SK-N-SH treated with all-trans-retinoic acid at 6 μM for 48 hours (cell line): ENCODE data around the gene PSMA2.

Source experiments
- ATAC-seq: fragments of 200-7000 bp; cut with Tn5 transposase; 3 replicates; pipeline ENCODE4 v1.9.1; 2020; ENCODE audit warnings: mild to moderate bottlenecking, moderate library complexity
- ARNTL ChIP-seq: fragments of 450-650 bp; formaldehyde crosslinking; IDR thresholded peaks from 2 replicates; pipeline ENCODE4 v1.5.0; 2020; ENCODE audit warnings: low read depth, mild to moderate bottlenecking, moderate library complexity, borderline replicate concordance
- CREB5 ChIP-seq: fragments of 250-450 bp; sonication (Bioruptor Pico); IDR thresholded peaks from 2 replicates; pipeline ENCODE4 v1.5.1; 2020; ENCODE audit warnings: low read depth, mild to moderate bottlenecking, moderate library complexity
- CSDC2 ChIP-seq: fragments of 250-450 bp; sonication (Bioruptor Pico); IDR thresholded peaks from 2 replicates; pipeline ENCODE4 v1.5.0; 2020; ENCODE audit warnings: mild to moderate bottlenecking, moderate library complexity
- CSRNP3 ChIP-seq: fragments of 250-450 bp; sonication (Bioruptor Pico); IDR thresholded peaks from 2 replicates; pipeline ENCODE4 v1.5.1; 2021; ENCODE audit warnings: mild to moderate bottlenecking, moderate library complexity
- ESRRG ChIP-seq: fragments of 250-450 bp; sonication (Bioruptor Pico); IDR thresholded peaks from 2 replicates; pipeline ENCODE4 v1.6.1; 2021; ENCODE audit warnings: mild to moderate bottlenecking
- GLIS3 ChIP-seq: fragments of 250-450 bp; sonication (Bioruptor Pico); IDR thresholded peaks from 2 replicates; pipeline ENCODE4 v1.5.0; 2020; ENCODE audit warnings: mild to moderate bottlenecking, moderate library complexity
- ISL1 ChIP-seq: fragments of 250-450 bp; sonication (Bioruptor Pico); IDR thresholded peaks from 2 replicates; pipeline ENCODE4 v2.1.2; 2022; ENCODE audit warnings: mild to moderate bottlenecking, moderate library complexity
- OSR1 ChIP-seq: fragments of 250-450 bp; sonication (Bioruptor Pico); IDR thresholded peaks from 2 replicates; pipeline ENCODE4 v1.8.0; 2022; ENCODE audit warnings: moderate library complexity, mild to moderate bottlenecking, inconsistent platforms
- PATZ1 ChIP-seq: fragments of 250-450 bp; sonication (Bioruptor Pico); IDR thresholded peaks from 2 replicates; pipeline ENCODE4 v1.8.0; 2020; ENCODE audit warnings: mild to moderate bottlenecking, moderate library complexity, borderline replicate concordance
- POU6F1 ChIP-seq: fragments of 250-450 bp; sonication (Bioruptor Pico); IDR thresholded peaks from 2 replicates; pipeline ENCODE4 v1.8.0; 2021; ENCODE audit warnings: low read depth, mild to moderate bottlenecking, moderate library complexity, borderline replicate concordance
- PPARA ChIP-seq: fragments of 250-450 bp; sonication (Bioruptor Pico); IDR thresholded peaks from 2 replicates; pipeline ENCODE4 v1.5.0; 2020; ENCODE audit warnings: mild to moderate bottlenecking, borderline replicate concordance
- RARB ChIP-seq: fragments of 250-450 bp; sonication (Bioruptor Pico); IDR thresholded peaks from 2 replicates; pipeline ENCODE4 v1.8.0; 2021; ENCODE audit warnings: mild to moderate bottlenecking, moderate library complexity
- SNAI2 ChIP-seq: fragments of 250-450 bp; sonication (Bioruptor Pico); IDR thresholded peaks from 2 replicates; pipeline ENCODE4 v1.5.0; 2020; ENCODE audit warnings: mild to moderate bottlenecking, moderate library complexity
- TCF4 ChIP-seq: fragments of 250-450 bp; sonication (Bioruptor Pico); IDR thresholded peaks from 2 replicates; pipeline ENCODE4 v1.8.0; 2021; ENCODE audit warnings: mild to moderate bottlenecking, moderate library complexity, borderline replicate concordance
- TSHZ2 ChIP-seq: fragments of 250-450 bp; sonication (Bioruptor Pico); IDR thresholded peaks from 2 replicates; pipeline ENCODE4 v1.5.0; 2020; ENCODE audit warnings: mild to moderate bottlenecking, moderate library complexity
- ZC3H10 ChIP-seq: fragments of 250-450 bp; sonication (Bioruptor Pico); IDR thresholded peaks from 2 replicates; pipeline ENCODE4 v1.5.1; 2021; ENCODE audit warnings: mild to moderate bottlenecking, moderate library complexity
- ZFP3 ChIP-seq: fragments of 250-450 bp; sonication (Bioruptor Pico); IDR thresholded peaks from 2 replicates; pipeline ENCODE4 v1.5.0; 2020; ENCODE audit warnings: mild to moderate bottlenecking, moderate library complexity
- ZFP30 ChIP-seq: fragments of 450-650 bp; formaldehyde crosslinking; IDR thresholded peaks from 2 replicates; pipeline ENCODE4 v1.5.0; 2022; ENCODE audit warnings: mild to moderate bottlenecking, moderate library complexity
- ZNF565 ChIP-seq: fragments of 450-650 bp; formaldehyde crosslinking; conservative IDR thresholded peaks from 2 replicates; pipeline ENCODE4 v1.5.0; 2020; ENCODE audit warnings: low read depth, mild to moderate bottlenecking, moderate library complexity
- ZNF70 ChIP-seq: fragments of 450-650 bp; formaldehyde crosslinking; IDR thresholded peaks from 2 replicates; pipeline ENCODE4 v1.5.0; 2020; ENCODE audit warnings: mild to moderate bottlenecking, moderate library complexity
- ZNF8 ChIP-seq: fragments of 450-650 bp; formaldehyde crosslinking; IDR thresholded peaks from 2 replicates; pipeline ENCODE4 v1.5.0; 2020; ENCODE audit warnings: mild to moderate bottlenecking, moderate library complexity

PSMA2 gene

GRCh38 chr7:42928754-42929153 lies 3.2 kb downstream of the PSMA2 start (continued):
- TF ChIP-seq POU6F1 (CRISPR knock-in tag): no peak
- TF ChIP-seq, all 23 proteins: peak for 0

GRCh38 chr7:42926204-42926603 lies 5.8 kb downstream of the PSMA2 start:
- no peak for TF ChIP-seq CSRNP3 (CRISPR knock-in tag)
- no peak for TF ChIP-seq ESRRG (CRISPR knock-in tag)
- TF ChIP-seq CSDC2 (CRISPR knock-in tag): no peak
- no peak for TF ChIP-seq PATZ1 (CRISPR knock-in tag)
- TF ChIP-seq GLIS3 (CRISPR knock-in tag): no peak
- TF ChIP-seq SNAI2 (CRISPR knock-in tag): no peak
- no peak for TF ChIP-seq ISL1 (CRISPR knock-in tag)
- TF ChIP-seq ZC3H10 (CRISPR knock-in tag): no peak
- no peak for TF ChIP-seq CREB5
- TF ChIP-seq TSHZ2 (CRISPR knock-in tag): no peak
- TF ChIP-seq ZNF70: no peak
- no peak for TF ChIP-seq RARB (CRISPR knock-in tag)
- TF ChIP-seq ARNTL (CRISPR knock-in tag): no peak
- no peak for TF ChIP-seq ZNF8 (CRISPR knock-in tag)
- TF ChIP-seq ZNF565 (CRISPR knock-in tag): no peak
- no peak for TF ChIP-seq ZFP30 (CRISPR knock-in tag)
- no peak for TF ChIP-seq TCF4 (CRISPR knock-in tag)
- ATAC-seq: no peak

- no peak for ATAC-seq
- TF ChIP-seq ESRRG (CRISPR knock-in tag): no peak
- TF ChIP-seq ZFP3 (CRISPR knock-in tag): no peak
- TF ChIP-seq PPARA (CRISPR knock-in tag): no peak
- TF ChIP-seq OSR1: no peak
- no peak for TF ChIP-seq ZFP30 (CRISPR knock-in tag)
- no peak for TF ChIP-seq ZNF70
- no peak for TF ChIP-seq TSHZ2 (CRISPR knock-in tag)
- no peak for TF ChIP-seq GLIS3 (CRISPR knock-in tag)
- no peak for TF ChIP-seq CSRNP3 (CRISPR knock-in tag)
- TF ChIP-seq TCF4 (CRISPR knock-in tag): no peak
- no peak for TF ChIP-seq ISL1 (CRISPR knock-in tag)
- TF ChIP-seq, all 23 proteins: peak for 0
Observed at GRCh38 chr7:42925630-42926029, 6.3 kb downstream of the PSMA2 start.
